GM21360 (cell line): ENCODE measurements around the gene IPO11.

Source experiments
- ATAC-seq: cut with Tn5 transposase; IDR thresholded peaks from one replicate; pipeline ENCODE4 v1.9.1; 2021; ENCODE audit warnings: mild to moderate bottlenecking, moderate library complexity; ENCODE audit not compliant: unreplicated experiment

The IPO11 gene

GRCh38 chr5:62412549-62413329, at the start of gene IPO11:
Gene IPO11, plus strand, starts transcription at chr5:62412763. Its CDS starts 24,517 bp downstream, at chr5:62437280.
- ATAC-seq, result peak; percentile 97

- ATAC-seq, result no peak
Observed at GRCh38 chr5:62369039-62369438, 43.5 kb upstream of the IPO11 start.

- no peak for ATAC-seq
Observed at GRCh38 chr5:62371409-62371808, 41.2 kb upstream of the IPO11 start.

GRCh38 chr5:62372600-62372999, 40.0 kb upstream of the IPO11 start:
- ATAC-seq, result no peak

- no peak for ATAC-seq
Observed at GRCh38 chr5:62373382-62373781, 39.2 kb upstream of the IPO11 start.

- no peak for ATAC-seq
Observed at GRCh38 chr5:62374090-62374489, 38.5 kb upstream of the IPO11 start.

GRCh38 chr5:62375627-62376026, 36.9 kb upstream of the IPO11 start:
- no peak for ATAC-seq

- no peak for ATAC-seq
Observed at GRCh38 chr5:62376064-62376463, 36.5 kb upstream of the IPO11 start.

GRCh38 chr5:62385131-62385530, 27.4 kb upstream of the IPO11 start:
- no peak for ATAC-seq

- ATAC-seq, result no peak
Observed at GRCh38 chr5:62385816-62386400, 26.7 kb upstream of the IPO11 start.

- no peak for ATAC-seq
Observed at GRCh38 chr5:62386824-62387223, 25.7 kb upstream of the IPO11 start.

GRCh38 chr5:62395210-62395950, 17.2 kb upstream of the IPO11 start:
- ATAC-seq, result no peak

- peak; percentile 98 for ATAC-seq
Observed at GRCh38 chr5:62403411-62404250, 8.9 kb upstream of the IPO11 start, which contains the start of gene DIMT1. Gene DIMT1, minus strand, starts transcription at chr5:62403905. Its CDS starts 133 bp downstream, at chr5:62403772.

- no peak for ATAC-seq
Observed at GRCh38 chr5:62413711-62414110, 1.1 kb downstream of the IPO11 start.

- no peak for ATAC-seq
Observed at GRCh38 chr5:62418462-62419076, 6.0 kb downstream of the IPO11 start.

- no peak for ATAC-seq
Observed at GRCh38 chr5:62419609-62420008, 7.0 kb downstream of the IPO11 start.

GRCh38 chr5:62421414-62421813, 8.9 kb downstream of the IPO11 start:
- no peak for ATAC-seq

- no peak for ATAC-seq
Observed at GRCh38 chr5:62424763-62425162, 12.2 kb downstream of the IPO11 start.

- no peak for ATAC-seq
Observed at GRCh38 chr5:62431735-62432620, 19.4 kb downstream of the IPO11 start.
